ENCODE data around the gene PHF10.

The PHF10 gene

DNA sequence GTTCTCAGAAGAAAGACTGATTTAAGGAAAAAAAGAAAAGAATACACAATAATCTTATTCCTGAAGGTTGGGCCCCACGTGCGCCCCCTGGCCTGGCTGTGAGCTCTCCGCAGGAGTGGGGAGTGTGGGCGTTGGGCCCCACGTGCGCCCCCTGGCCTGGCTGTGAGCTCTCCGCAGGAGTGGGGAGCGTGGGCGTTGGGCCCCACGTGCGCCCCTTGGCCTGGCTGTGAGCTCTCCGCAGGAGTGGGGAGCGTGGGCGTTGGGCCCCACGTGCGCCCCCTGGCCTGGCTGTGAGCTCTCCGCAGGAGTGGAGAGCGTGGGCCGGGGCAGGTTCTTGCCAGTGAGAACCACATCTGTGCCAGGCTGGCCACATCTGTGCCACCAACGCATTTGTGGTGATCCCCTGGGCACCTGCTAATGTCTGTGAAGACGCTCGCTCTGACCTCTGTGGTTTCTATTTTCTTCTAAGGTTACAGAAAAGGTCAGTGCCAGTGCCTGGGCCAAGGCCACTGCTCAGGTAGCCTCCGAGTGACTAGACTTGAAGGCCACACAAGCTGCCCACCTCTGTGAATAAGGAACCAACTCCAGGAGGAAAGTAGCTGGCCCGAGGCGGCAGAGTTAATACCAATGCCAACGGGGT is 63.4 kb downstream of the PHF10 start:
- no peak overlapping the region for H3K9ac ChIP-seq (ENCODE audit: low read length)
- H3K27me3 ChIP-seq (ENCODE audit: control insufficient read depth, insufficient read depth, low read length) = no peaks in the 10 kb centered on the region
- H3K4me3 ChIP-seq (ENCODE audit: low read depth, low read length) = no peak overlapping the region
- peaks cover 89% of the 10 kb centered on the region for H3K36me3 ChIP-seq (ENCODE audit: control insufficient read depth, insufficient read depth, low read length)
- peaks cover 20% of the 10 kb centered on the region; the same call in 1 of the 2 replicates for H3K4me1 ChIP-seq (ENCODE audit: control insufficient read depth, insufficient read depth, low read length)
- H3K27ac ChIP-seq (ENCODE audit: low read depth, low read length) = no peak overlapping the region
- no peaks in the 10 kb centered on the region for H3K9me3 ChIP-seq (ENCODE audit: control insufficient read depth, insufficient read depth, low read depth, low read length)

DNA sequence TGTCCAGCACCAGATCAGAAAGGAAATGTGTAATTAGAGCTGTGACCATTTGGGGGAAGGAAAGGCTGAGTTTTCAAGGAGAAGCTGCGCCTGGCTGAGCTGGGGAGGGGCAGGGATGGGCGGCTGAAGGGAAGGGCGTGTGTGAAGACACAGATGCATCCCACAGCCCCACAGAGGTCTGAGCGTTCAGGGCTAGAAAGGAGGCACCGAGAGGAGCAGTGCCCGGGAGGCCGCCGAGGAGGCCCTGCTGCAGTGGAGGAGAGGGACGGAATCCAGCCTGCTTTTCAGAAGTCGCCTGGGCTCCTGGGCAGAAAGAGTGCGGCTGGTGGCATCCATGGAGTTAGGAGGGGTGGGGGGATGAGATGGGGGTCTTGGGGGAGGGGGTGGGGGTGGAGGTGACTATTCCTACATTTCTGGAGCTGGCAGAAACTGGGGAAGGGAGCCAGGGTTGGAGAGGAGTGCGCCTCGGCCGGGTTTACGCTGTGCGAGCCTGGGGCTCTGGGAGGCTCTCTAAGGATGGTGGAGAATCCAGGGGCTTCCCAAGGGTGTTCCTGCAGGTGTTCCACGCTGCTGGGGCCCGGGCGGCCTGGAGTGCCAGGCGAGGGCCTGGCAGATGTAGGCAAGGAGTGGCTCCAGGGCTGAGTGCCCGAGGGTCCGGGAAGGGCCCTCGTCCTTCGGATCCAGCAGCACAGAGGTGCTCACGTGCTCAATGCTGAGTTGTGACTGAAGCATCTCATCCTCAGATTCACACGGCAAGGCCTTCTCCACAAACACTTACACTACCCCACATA is 64.3 kb downstream of the PHF10 start:
- no peak overlapping the region for H3K9ac ChIP-seq (ENCODE audit: low read length)
- no peak overlapping the region for H3K4me3 ChIP-seq (ENCODE audit: low read depth, low read length)
- H3K9me3 ChIP-seq (ENCODE audit: control insufficient read depth, insufficient read depth, low read depth, low read length) = 0 out of 2 replicates have a peak, but pooled peaks cover 2% of the 10 kb centered on the region
- H3K36me3 ChIP-seq (ENCODE audit: control insufficient read depth, insufficient read depth, low read length) = peaks cover 86% of the 10 kb centered on the region
- no peak overlapping the region for H3K27ac ChIP-seq (ENCODE audit: low read depth, low read length)
- no peaks in the 10 kb centered on the region for H3K27me3 ChIP-seq (ENCODE audit: control insufficient read depth, insufficient read depth, low read length)
- H3K4me1 ChIP-seq (ENCODE audit: control insufficient read depth, insufficient read depth, low read length) = peaks cover 20% of the 10 kb centered on the region; the same call in 1 of the 2 replicates

DNA sequence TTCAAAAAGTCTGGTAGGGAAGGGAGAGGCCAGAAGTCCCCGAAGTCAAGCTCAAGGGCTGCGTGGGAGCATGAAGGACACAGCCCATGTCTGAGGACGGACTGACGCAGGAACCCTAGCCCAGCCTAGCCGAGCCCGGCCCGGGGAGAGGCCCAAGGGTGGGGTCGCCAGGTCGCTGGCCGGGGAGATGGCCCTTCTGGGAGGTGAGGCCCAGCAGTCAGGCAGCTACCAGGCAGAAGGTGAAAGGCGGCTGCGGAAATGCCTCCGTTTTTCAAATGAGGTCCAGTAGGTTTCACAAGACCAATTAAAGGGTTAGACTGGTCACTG is 67.1 kb downstream of the PHF10 start:
- H3K27ac ChIP-seq (ENCODE audit: low read depth, low read length) = peak overlapping the region; percentile 63; the same call in 1 of the 2 replicates
- H3K36me3 ChIP-seq (ENCODE audit: control insufficient read depth, insufficient read depth, low read length) = peaks cover 72% of the 10 kb centered on the region
- peaks cover 23% of the 10 kb centered on the region; the same call in 1 of the 2 replicates for H3K4me1 ChIP-seq (ENCODE audit: control insufficient read depth, insufficient read depth, low read length)
- no peak overlapping the region for H3K4me3 ChIP-seq (ENCODE audit: low read depth, low read length)
- H3K9me3 ChIP-seq (ENCODE audit: control insufficient read depth, insufficient read depth, low read depth, low read length) = 0 out of 2 replicates have a peak, but pooled peaks cover 7% of the 10 kb centered on the region
- H3K9ac ChIP-seq (ENCODE audit: low read length) = peak overlapping the region; percentile 41
- no peaks in the 10 kb centered on the region for H3K27me3 ChIP-seq (ENCODE audit: control insufficient read depth, insufficient read depth, low read length)

DNA sequence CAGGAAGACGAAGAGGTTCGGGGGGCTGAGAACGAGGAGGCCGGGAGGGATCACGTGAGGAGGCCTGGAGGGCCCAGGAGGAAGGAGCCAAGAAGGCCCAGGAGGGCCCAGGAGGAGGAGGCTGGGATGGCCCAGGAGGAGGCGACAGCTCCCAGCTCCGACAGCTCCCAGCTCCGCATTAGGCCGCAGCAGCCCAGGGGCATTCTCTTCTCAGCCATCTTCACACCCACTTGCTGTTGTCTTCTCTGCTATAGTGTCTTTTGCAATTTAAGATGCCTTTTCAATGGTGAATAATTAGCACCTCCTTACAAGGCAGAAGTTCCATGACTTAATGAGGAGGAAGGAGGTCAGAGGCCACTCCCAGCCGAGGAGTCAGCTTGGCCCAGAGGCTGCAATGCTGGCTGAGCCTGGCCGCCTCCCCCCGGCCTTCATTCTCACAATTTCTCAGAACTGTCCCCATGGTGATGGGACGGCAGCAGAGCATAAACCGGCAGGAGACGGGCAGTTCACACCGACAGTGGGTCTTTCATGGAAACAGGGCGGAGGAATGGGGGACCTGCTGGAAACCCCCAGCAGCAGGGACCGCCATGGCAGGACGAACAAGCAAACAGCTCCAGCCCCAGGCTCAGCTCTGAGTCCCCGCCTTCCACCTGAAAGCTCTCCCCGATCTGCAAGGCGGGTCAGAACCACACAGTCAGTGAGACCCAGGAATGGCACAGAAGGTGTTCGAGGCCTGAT is 67.6 kb downstream of the PHF10 start:
- Histone ChIP-seq H3K9ac (ENCODE audit: low read length) (peak overlapping the region; percentile 41), H3K9me3 (ENCODE audit: control insufficient read depth, insufficient read depth, low read depth, low read length) (0 out of 2 replicates have a peak, but pooled peaks cover 7% of the 10 kb centered on the region), H3K36me3 (ENCODE audit: control insufficient read depth, insufficient read depth, low read length) (peaks cover 71% of the 10 kb centered on the region)

DNA sequence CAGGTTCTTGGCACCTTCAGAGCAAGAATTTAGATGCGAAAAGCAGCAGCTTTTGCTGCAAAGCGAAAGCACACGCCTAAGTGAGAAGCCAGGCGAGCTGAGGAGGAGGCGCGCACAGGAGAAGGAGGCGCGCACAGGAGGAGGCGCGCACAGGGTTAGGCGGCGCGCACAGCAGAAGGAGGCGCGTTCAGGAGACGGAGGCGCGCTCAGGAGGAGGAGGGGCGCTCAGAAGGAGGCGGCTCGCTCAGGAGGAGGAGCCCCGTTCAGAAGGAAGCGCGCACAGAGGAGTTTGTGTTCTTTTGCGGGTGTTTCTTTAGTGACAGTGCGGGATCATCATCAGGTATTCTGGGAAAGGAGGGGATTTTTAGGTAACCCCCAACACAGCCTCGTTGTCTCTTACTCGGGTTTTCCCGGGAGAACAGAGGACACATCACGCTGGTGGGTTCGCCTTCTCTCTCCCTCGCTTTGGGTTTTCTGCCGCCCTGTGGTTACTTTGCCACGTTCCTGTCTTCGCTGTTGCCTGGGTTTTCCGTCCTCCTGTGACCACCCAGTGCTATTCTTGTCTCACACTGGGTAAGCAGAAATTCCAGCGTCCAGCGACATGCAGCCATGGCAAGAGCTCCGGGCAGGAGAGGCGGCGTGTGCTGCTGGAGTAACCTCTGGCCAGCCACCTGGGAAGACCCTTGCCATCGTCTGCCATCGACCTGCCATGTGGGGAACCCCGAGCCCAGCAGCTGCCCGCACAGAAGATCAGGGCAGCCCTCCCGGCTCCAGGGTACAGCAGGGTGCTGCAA is 69.5 kb downstream of the PHF10 start:
- Histone ChIP-seq H3K9me3 (ENCODE audit: control insufficient read depth, insufficient read depth, low read depth, low read length) (0 out of 2 replicates have a peak, but pooled peaks cover 7% of the 10 kb centered on the region), H3K4me3 (ENCODE audit: low read depth, low read length) (peak overlapping the region; percentile 63), H3K9ac (ENCODE audit: low read length) (peak overlapping the region; percentile 31), H3K36me3 (ENCODE audit: control insufficient read depth, insufficient read depth, low read length) (peaks cover 60% of the 10 kb centered on the region), H3K27ac (ENCODE audit: low read depth, low read length) (peak overlapping the region; percentile 31; the same call in 1 of the 2 replicates), H3K27me3 (ENCODE audit: control insufficient read depth, insufficient read depth, low read length) (no peaks in the 10 kb centered on the region), H3K4me1 (ENCODE audit: control insufficient read depth, insufficient read depth, low read length) (peaks cover 23% of the 10 kb centered on the region; the same call in 1 of the 2 replicates)

More for the DNA sequence above, 67.6 kb downstream of the PHF10 start:
- peaks cover 23% of the 10 kb centered on the region; the same call in 1 of the 2 replicates for H3K4me1 ChIP-seq (ENCODE audit: control insufficient read depth, insufficient read depth, low read length)
- no peaks in the 10 kb centered on the region for H3K27me3 ChIP-seq (ENCODE audit: control insufficient read depth, insufficient read depth, low read length)
- no peak overlapping the region for H3K4me3 ChIP-seq (ENCODE audit: low read depth, low read length)
- H3K27ac ChIP-seq (ENCODE audit: low read depth, low read length) = peak overlapping the region; percentile 63; the same call in 1 of the 2 replicates
